Eye (tissue), 1 donor: Measurements from ENCODE around the gene HAUS6.
"Not testable (repeated sequence)": the region's sequence is repeated elsewhere in the genome, so short reads cannot be mapped to it uniquely, and the experiment has no call there.

Source experiments
- DNase-seq: peaks from one replicate; pipeline ENCODE4 v3.0.0-alpha.2; 2015

HAUS6 gene, protein sequence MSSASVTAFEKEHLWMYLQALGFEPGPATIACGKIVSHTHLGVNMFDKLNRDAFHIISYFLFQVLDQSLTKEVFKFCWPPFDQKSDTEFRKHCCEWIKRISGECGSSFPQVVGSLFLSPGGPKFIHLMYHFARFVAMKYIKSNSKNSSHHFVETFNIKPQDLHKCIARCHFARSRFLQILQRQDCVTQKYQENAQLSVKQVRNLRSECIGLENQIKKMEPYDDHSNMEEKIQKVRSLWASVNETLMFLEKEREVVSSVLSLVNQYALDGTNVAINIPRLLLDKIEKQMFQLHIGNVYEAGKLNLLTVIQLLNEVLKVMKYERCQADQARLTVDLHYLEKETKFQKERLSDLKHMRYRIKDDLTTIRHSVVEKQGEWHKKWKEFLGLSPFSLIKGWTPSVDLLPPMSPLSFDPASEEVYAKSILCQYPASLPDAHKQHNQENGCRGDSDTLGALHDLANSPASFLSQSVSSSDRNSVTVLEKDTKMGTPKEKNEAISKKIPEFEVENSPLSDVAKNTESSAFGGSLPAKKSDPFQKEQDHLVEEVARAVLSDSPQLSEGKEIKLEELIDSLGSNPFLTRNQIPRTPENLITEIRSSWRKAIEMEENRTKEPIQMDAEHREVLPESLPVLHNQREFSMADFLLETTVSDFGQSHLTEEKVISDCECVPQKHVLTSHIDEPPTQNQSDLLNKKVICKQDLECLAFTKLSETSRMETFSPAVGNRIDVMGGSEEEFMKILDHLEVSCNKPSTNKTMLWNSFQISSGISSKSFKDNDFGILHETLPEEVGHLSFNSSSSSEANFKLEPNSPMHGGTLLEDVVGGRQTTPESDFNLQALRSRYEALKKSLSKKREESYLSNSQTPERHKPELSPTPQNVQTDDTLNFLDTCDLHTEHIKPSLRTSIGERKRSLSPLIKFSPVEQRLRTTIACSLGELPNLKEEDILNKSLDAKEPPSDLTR

DNA sequence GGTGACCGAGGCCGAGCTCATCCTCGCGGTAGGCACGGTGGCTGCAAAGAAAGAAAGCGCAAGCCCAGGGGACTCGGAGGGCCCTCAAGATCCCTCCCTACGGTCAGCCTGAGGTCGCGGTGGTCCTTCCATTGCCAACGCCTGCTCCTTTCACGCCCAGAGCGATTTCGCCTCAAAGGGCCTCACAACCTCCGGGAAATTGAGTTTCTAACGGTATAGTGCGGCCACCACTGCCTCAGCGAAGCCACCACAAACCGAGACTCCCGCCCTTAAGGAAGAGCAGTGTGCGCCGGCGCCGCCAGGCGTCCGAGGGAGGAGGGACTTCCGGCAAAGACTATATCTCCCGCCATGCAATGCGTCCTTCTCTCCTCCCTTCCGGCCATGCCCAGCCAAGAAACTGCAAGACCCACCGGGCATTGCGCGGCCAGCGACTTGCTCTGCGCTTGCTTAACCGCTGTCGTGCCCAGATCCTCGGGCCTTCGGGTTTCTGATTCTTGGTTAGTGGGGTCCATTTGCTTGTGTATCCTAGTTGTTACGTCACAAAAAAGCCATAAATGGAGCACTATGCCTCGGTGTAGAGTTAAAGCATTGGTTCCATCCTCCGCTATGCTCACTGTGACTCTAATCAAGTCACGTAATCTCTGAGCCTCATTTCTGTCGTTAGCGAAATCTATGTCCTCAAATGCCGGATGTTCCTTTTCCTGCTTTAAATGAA lies at the start of gene HAUS6:
HAUS6 (minus strand) TSS at position 274 of the 715 bp plus-strand sequence; CDS start at position 21, 253 bp downstream.
- DNase-seq, result peak; percentile 99

DNA sequence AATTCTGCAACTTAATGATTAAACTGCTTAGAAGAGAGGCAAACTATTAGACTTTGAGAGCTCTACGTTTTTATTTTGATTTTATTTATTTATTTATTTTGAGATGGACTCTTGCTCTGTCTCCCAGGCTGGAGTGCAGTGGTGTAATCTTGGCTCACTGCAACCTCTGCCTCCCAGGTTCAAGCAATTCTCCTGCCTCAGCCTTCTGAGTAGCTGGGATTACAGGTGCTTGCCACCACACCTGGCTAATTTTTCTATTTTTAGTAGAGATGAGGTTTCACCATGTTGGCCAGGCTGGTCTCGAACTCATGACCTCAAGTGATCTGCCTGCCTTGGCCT lies 49.4 kb upstream of the HAUS6 start:
- DNase-seq, result not testable (repeated sequence)

DNA sequence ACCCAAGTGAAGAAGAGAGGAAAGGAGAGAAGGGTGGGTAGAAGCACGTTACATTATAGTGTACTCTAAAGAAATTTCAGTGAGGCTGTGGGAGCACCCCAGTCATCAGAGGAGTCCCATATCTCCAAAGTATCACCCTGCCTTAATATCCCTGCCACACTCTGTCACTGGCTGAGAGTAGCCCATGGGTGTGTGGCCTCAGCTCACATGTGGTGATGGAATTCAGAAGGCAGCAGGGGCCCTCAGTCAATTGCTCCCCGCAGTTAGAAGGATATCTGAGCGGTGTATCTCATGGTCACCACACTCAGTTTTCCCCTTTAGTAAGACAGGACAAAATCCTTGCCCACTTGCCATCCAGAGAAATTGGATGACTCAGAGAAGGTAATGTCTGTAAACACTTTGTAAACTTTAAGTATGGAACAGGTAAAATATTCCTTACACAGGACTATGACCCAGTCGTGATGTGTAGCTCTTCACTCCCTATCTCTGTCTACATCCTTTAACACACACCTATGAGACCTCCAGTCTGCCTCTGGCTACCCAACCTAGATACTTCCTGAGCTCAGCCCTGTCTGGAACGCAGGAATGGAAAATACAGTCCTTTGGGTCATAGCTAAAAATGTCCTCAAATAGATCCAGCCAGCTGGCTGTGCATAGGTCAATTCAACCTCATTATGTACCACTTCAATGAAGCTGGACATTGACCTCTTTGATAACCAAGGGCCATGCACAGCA lies 48.9 kb upstream of the HAUS6 start:
- no peak for DNase-seq

DNA sequence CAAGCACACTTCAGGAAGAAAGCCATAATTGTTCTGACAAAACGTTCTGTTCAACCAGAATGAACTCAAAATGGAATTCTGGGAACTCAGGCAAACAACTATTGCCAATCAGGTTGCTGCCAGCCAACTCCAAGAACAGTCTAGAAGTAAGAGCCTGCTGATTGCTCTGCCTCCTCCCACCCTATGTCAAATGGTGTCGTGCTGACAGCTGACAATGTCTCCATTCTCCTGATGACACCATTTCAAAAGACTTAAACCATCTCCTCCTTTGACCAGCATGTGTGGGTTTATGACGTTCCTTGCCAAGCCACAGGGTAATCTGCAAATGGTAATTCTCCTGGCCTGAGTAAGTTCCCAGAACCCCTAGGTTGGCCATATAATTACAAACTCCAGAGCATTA lies 46.5 kb upstream of the HAUS6 start:
- DNase-seq, result no peak

DNA sequence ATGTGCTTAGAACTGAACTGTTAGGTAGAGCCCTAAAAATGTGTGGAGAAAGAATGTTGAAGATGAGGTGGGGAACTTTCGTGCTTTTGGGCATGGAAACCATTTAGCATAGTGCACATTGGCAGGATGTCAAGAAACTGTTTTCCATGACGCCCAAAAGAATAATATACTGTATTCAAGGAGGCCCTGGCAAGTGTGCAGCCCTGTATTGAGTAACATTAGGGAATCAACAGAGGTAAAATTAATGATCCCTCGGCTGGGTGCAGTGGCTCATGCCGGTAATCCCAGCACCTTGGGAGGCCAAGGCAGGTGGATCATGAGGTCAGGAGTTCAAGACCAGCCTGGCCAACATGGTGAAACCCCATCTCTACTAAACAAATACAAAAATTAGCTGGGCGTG lies 45.5 kb upstream of the HAUS6 start:
- DNase-seq, result no peak

DNA sequence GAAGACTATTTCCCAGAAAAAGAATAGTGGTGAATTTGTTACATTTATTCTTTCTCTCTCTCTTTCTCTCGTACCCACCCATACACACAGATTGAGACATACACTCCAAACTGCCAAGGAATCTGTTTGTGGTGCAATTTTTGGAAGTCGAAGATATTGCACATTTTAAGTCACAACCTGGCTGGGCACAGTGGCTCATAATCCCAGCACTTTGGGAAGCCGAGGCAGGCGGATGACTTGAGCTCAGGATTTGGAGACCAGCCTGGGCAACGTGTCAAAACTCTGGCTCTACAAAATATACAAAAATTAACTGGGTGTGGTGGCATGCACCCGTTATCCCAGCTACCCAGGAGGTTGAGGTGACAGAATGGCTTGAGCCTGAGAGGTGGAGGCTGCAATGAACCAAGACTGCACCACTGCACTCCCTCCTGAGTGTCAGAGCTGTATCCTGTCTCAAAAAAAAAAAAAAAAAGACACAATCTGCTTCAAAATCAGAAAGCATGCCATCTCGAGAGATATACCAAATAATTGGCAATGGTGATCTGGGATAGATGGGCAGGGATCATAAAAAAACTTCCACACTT lies 43.8 kb upstream of the HAUS6 start:
- no peak for DNase-seq

DNA sequence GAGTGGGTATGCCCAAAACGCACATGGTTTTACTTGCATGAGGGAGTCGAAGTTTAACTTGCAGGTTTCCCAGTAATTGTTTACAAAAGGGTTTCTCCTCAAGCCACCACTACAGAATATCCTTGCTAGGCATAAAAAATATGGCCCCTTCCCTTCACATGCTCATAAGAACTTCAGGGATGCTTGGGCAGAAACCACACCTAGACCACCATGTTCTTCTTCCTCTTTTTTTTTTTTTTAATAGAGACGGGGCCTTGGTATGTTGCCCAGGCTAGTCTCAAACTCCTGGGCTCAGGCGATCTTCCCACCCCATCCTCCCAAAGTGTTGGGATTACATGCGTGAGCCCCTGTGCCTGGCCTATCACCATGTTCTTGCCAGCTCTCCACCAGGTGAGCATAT lies 43.2 kb upstream of the HAUS6 start:
- DNase-seq, result no peak

DNA sequence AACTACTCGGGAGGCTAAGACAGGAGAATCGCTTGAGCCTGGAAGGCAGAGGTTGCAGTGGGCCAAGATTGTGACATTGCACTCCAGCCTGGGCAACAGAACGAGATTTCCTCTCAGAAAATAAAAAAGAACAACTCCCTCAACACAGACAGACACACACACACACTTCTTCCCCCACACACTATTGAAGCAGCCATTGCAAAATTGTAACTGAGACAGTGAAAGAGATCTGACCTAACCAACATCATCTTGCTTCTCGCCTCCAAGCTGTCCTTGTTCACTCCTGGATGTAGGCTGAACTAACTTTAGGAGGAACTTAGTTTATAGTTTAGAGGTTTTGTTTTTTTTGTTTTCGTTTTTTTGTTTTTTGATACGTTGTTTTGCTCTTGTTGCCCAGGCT lies 37.6 kb upstream of the HAUS6 start:
- no peak for DNase-seq

DNA sequence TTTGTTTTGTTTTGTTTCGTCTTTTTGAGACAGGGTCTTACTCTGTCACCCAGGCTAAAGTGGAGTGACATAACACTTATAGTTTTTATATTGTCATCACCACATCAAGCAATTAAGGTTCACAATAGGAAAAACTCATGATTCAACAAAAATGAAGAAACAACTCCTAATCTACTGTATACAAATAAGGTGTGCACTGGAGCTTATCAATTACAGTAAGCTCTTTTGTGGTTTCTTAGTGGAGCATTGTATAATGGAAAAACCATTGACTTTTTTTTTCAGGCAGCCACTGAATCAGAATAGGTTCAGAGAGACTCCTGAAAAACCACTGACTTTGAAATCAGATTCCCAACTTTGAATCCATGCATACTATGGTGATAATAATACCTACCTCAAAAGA lies 35.4 kb upstream of the HAUS6 start:
- no peak for DNase-seq

DNA sequence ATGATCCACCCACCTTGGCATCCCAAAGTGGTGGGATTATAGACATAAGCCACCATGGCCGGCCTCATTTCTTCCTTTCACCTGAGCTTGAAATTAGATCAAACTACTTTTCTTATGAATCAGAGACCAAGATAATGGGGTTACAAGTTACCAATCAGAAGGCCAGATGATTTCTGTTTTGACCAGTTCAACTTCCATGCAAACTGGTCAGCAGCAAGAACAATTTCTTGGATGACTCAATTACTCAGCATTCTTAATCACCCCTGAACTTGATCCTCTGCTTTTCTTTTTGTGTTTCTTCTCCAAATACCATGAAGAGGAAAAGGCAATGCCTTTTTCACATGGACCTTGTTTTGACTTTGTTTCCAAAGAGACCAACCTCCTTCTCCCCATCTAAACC lies 34.6 kb upstream of the HAUS6 start:
- DNase-seq, result no peak

DNA sequence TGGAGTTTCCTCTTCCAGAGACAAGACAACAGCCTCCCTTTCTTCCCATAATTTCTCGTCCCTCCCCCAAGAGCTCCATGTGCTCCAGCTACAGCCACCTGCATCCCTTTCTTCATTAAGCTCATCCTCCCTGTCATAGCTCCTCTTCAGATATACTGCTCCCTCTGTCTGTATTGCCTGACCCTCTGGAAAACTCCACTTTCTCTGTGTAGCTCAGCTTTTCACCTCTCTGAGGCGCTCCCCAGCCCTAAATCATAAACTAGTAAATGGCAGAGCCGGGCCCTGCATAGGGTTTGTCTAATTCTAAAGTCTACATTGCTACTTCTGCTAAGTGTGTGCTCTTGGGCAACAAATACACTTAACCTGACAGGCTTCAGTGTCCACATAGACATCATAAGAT lies 33.4 kb upstream of the HAUS6 start:
- DNase-seq, result no peak

DNA sequence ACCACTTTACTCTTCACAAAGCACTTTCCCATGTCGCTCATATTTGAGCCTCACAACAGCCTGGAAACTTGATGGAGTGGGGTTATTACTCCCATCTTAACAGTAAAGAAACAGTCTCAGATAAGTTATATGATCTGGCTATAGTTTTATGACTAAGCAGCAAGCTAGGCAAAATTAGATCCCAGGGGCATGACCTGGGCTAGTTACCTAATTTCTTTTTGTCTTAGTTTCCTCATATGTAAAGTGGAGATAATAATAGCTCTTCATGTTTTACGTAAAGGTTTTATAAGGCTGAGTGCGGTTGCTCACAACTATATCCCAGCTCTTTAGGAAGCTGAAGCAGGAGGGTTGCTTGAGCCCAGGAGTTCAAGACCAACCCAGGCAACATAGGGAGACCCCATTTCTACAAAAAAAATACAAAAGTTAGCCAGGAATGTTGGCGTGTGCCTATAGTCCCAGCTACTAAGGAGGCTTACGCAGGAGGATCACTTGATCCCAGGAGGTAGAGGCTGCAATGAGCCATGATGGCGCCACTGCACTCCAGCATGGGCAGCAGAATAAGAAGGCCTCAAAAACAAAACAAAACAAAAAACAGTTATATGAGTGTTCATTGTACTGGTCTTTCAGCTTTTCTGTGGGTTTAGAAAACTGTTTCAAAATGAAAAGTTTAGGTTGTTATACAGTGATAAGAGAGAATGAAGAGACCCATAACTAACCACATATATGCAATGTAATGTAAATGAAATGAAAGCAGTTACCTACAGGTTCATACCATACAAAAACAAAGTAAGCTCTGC lies 31.0 kb upstream of the HAUS6 start:
- no peak for DNase-seq

DNA sequence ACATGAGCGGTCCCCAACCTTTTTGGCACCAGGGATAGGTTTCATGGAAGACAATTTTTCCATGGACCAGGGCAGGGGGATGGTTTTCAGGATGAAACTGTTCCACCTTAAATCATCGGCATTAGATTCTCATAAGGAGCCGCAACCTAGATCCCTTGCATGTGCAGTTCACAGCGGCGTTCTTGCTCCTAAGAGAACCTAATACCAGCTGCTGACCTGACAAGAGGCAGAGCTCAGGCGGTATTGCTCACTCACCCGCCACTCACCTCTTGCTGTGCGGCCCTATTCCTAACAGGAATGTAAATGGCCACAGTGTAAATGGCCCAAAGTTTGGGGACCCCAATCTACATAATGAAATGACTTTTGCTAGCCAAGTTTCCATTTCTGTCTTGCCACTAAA lies 27.7 kb upstream of the HAUS6 start:
- peak; percentile 64 for DNase-seq

DNA sequence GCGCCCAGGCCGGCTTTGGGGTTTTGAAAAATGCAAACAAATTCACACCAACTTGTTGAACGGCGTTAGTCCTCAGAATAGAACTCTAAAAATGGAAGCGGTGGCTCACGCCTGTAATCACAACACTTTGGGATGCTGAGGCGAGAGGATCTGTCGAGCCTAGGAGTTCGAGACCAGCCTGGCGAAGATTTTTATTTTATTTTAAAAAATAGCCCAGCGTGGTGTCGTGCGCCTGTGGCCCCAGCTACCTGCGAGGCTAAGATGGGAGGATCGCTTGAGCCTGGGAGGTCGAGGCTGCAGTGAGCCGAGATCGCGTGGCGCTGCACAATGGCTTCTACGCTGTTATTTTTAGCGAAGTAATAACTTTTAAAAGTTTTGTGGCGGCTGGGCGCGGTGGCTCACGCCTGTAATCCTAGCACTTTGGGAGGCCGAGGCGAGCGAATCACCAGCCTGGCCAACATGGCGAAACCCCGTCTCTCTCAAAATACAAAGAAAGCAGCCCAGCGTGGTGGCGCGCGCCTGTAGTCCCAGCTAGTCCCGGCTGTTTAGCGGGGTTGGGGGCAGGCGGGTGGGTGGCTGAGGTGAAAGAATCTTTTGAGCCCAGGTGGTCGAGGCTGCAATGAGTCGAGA lies 25.3 kb upstream of the HAUS6 start:
- DNase-seq, result peak; percentile 84

DNA sequence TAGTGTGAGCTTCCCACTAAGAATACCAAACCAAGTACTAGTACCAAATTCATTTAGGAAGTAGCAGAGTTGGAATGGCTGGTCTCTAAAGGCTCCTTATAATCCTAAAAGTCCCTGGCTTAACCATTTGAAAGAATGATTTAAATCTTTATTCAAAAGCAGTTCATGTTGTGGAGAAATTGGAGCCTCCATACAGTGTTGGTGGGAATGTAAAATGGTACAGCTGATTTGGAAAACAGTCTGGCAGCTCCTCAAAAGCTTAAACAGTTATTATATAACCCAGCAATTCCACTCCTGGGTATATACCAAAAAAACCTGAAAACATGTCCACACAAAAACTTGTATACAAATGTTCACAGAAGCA lies 21.7 kb upstream of the HAUS6 start:
- no peak for DNase-seq

DNA sequence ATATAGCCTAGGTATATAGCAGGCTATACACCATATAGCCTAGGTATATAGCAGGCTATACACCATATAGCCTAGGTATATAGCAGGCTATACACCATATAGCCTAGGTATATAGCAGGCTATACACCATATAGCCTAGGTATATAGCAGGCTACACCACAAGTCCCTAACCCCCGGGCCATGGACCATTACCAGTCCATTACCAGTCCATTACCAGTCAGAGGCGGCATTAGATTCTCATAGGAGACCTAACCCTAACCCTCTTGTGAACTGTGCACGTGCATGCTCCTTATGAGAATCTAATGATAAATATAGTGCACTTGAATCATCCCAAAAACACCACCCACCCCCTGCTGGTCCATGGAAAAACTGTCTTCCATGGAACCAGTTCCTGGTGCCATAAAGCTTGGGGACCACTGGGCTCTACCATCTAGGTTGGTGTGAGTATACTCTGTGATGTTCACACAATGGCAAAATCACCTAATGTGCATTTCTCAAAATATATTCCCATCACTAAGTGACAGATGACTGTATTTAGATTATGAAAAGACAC lies 19.9 kb upstream of the HAUS6 start:
- no peak for DNase-seq

DNA sequence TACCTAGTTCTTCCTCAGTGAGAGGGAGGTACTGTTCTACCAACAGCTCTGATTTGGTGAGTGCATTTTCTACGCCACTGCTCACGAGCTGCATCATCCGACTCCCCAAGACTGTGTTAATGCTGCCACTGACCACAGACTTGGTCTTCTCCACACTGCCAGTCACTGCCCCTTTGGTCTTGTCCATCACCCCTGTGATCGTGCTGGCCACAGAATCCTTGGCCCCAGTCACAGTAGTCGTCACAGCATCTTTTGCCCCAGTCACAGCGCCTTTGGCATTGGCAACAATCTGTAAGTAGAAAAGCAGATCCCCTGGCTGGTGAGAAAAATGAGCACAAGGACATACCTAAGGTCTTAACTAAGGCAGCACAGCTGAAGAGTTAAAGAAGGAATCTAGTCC lies 18.2 kb upstream of the HAUS6 start:
- DNase-seq, result no peak

DNA sequence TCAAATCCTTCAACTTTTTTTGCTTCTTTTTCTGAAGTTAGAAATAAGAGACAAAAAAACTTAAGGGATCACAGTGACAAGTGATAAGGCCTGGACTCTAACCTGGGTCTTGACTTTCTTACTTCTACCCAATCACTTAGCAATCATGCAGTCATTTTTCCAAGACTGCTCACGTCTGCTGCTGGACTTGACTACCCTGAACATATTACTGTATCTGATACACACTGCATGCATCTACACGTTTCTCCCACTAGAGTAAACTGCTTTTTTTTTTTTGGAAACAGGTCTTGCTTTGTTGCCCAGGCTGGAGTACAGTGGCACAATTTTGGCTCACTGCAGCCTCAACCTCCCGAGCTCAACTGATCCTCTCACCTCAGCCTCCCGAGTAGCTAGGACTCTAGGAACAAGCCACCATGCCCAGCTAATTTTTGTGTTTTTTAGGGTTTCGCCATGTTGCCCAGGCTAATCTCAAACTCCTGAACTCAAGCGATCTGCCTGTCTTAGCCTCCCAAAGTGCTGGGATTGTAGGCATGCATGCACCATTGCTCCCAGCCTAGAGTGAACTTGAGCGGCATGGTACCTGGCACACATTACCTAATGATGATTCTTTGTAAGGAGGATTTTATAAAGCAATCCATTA lies 17.2 kb upstream of the HAUS6 start:
- DNase-seq, result no peak

DNA sequence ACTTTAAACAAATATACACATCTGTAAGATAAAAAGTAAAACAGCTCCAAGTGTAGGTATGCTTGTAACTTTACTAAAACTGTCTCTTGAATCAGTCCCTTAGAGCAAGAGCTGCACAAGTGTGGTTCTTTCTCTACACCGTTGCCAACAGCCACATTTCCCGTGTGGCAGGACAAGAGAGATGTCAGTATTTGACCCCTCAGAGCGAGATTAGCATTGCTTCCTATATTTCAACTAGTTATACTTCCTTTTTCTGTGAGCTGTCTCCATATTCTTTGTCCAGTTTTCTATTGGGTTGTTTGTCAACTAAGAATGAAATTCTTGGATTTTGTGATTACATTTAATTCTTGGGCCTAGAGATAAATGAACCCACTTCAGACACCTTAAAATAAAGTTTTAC lies 16.5 kb upstream of the HAUS6 start:
- no peak for DNase-seq

DNA sequence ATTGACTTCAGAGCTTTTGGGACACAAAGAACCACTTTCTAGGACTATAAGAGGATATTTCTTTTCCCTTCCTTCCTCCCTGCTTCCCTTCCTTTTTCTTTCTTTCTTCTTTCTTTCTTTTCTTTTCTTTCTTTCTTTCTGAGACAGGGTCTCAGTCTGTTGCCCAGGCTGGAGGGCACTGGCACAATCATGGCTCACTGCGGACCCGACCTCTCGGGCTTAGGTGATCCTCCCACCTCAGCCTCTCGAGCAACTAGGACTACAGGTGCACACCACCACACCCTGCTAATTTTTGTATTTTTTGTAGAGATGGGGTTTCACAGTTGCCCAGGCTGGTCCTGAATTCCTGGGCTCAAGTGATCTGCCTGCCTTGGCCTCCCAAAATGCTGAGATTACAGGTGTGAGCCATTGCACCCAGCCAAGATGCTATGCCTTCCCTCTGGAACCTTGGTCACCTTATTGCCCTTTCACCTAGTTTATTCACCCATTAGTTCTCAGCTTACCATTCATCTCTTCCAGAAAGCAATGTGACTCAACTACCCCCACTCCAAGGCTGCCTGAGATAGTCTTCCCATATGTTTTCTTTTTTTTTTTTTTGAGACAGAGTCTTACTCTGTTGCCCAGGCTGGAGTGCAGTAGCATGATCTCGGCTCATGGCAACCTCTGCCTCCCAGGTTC lies 14.5 kb upstream of the HAUS6 start:
- DNase-seq, result no peak
